ENCODE results near the gene GFOD1.

Gene GFOD1

GRCh38 chr6:13372688-13373487, 114.5 kb downstream of the GFOD1 start:
- DNase-seq (ENCODE audit: low read depth): no peak

GRCh38 chr6:13372076-13372475, 115.3 kb downstream of the GFOD1 start:
- no peak for DNase-seq (ENCODE audit: low read depth)

- no peak for DNase-seq (ENCODE audit: low read depth)
Measured at GRCh38 chr6:13371421-13372072, 115.9 kb downstream of the GFOD1 start.

- no peak for DNase-seq (ENCODE audit: low read depth)
Measured at GRCh38 chr6:13370623-13371022, 116.8 kb downstream of the GFOD1 start.

GRCh38 chr6:13369591-13369990, 117.8 kb downstream of the GFOD1 start:
- DNase-seq (ENCODE audit: low read depth): no peak

- DNase-seq (ENCODE audit: low read depth): no peak
Measured at GRCh38 chr6:13368731-13369115, 118.7 kb downstream of the GFOD1 start.

GRCh38 chr6:13368079-13368730, 119.2 kb downstream of the GFOD1 start:
- no peak for DNase-seq (ENCODE audit: low read depth)

- DNase-seq (ENCODE audit: low read depth): no peak
Measured at GRCh38 chr6:13367396-13367795, 120.0 kb downstream of the GFOD1 start.

- no peak for DNase-seq (ENCODE audit: low read depth)
Measured at GRCh38 chr6:13365320-13365719, 122.1 kb downstream of the GFOD1 start.

- DNase-seq (ENCODE audit: low read depth): no peak
Measured at GRCh38 chr6:13364842-13365241, 122.6 kb downstream of the GFOD1 start.

- DNase-seq (ENCODE audit: low read depth): no peak
Measured at GRCh38 chr6:13362412-13362811, 125.0 kb downstream of the GFOD1 start.

- no peak for DNase-seq (ENCODE audit: low read depth)
Measured at GRCh38 chr6:13360671-13361540, 126.5 kb downstream of the GFOD1 start.

- DNase-seq (ENCODE audit: low read depth): no peak
Measured at GRCh38 chr6:13359287-13359686, 128.1 kb downstream of the GFOD1 start.

GRCh38 chr6:13358511-13358910, 128.9 kb downstream of the GFOD1 start:
- no peak for DNase-seq (ENCODE audit: low read depth)

GRCh38 chr6:13357551-13358075, 129.8 kb downstream of the GFOD1 start:
- DNase-seq (ENCODE audit: low read depth): no peak

GRCh38 chr6:13355999-13356785, 131.2 kb downstream of the GFOD1 start:
- DNase-seq (ENCODE audit: low read depth): no peak

- no peak for DNase-seq (ENCODE audit: low read depth)
Measured at GRCh38 chr6:13355043-13355945, 132.1 kb downstream of the GFOD1 start.

GRCh38 chr6:13354331-13355042, 132.9 kb downstream of the GFOD1 start:
- DNase-seq (ENCODE audit: low read depth): no peak

GRCh38 chr6:13352165-13352564, 135.2 kb downstream of the GFOD1 start:
- no peak for DNase-seq (ENCODE audit: low read depth)

Measured in T-helper 22 cell (primary cell).